NOMO-1 treated with DMSO at 0.1 percent for 48 hours (cell line): ENCODE measurements around the gene P2RX6.
"Not testable (repeated sequence)": the region's sequence is repeated elsewhere in the genome, so short reads cannot be mapped to it uniquely, and the experiment has no call there.

Experiments
- DNase-seq: peaks from one replicate; lab custom pipeline; 2025; ENCODE audit not compliant: unreplicated experiment; lab: John Stamatoyannopoulos, UW

P2RX6 gene

GRCh38 chr22:21030621-21031544 is 15.9 kb downstream of the P2RX6 start:
- no peak for DNase-seq

DNA sequence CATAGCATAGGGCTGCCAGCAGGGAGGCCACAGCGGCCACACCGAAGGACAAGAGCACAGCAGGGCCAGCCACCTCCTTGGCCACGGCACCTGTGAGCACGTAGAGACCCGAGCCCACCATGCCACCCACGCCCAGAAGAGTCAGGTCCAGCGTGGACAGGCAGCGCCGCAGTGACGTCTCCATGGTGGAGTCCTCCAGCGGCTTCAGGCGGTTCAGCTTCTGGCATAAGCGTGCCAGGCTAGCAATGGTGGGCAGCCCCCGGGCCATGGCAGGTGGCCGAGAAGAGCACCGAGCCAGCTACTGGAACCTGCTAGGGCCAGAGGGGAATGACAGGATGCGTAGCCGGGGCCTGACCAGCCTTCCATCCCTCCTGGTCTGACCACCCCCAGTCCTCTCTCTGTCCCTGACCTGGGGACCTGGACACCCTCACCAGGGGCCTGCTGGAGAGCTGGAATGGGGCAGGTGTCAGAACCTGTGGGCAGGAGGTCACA is 16.6 kb downstream of the P2RX6 start:
- no peak for DNase-seq

- DNase-seq: no peak
These were observed 17.3 kb downstream of the P2RX6 start, which contains the start of gene SLC7A4 for GRCh38 chr22:21032037-21032867. Gene SLC7A4, minus strand, starts transcription at chr22:21032561. Its CDS starts 749 bp downstream, at chr22:21031812.

DNA sequence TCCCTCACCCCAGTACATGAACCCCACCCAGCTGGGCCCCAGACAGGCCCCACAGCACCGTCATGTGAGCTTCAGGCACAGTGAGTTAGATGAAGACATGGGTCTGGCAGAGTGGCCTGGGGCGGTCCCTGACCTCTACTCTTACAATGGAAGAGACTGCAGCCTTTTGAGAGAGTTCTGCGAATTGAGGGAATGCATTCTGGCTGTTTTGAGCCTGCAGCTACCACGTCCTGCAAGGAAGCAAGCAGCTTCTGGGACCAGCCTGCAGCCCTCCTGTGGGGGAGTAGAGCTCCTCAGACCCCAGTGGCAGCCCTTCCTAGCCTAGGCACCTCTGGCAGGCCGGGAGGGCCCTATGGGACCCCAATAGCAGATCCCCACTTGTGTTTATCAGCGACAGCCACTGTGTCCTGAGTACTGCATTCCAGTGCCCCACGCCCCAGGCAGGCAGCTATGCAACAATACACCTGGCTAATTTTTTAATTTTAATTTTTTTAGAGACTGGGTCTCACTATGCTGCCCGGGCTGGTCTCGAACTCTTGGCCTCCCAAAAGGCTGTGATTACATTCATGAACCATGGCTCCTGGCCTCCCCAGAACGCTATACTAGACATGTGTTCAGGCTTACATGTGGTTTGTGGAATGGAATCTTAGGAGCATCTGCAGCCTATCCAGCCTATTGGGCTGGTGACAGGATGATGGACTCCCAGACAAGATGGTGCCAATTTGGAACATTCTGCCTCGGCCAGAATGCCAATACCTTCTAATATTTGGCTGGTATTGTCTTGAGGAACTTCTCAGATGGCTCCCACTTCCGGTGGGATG is 18.1 kb downstream of the P2RX6 start:
- no peak for DNase-seq

DNA sequence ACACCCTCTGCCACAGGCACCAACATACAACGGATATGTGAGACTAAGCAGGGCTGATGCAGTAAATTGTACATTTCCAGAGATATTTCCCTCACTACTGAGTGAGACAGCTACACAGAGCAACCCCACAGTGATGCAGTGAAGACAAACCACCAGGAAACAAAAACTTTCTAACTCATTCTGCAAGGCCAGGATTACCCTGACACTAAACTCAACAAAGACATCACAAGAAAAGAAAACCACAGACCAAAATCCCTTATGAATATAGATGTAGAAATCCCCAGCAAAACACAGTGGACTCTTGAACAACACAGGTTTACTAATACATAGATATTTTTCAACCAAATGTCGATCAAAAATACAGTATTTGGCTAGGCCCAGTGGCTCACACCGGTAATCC is 18.9 kb downstream of the P2RX6 start:
- DNase-seq: no peak

DNA sequence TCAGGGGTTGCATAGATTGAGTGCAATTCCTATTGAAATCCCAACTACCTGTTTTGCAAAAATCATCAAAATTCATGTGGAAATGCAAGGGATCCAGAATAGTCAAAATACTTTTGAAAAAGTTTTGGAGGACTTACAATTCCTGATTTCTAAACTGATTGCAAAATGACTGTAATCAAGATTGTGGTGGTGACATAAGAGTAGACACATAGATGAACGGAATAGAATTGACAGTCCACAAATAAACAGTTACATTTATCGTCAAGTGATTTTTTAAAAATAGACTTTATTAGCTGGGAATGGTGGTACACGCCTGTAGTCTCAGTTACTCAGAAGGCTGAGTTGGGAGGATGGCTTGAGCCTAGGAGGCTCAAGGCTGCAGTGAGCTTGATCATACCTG is 20.0 kb downstream of the P2RX6 start:
- DNase-seq: no peak

DNA sequence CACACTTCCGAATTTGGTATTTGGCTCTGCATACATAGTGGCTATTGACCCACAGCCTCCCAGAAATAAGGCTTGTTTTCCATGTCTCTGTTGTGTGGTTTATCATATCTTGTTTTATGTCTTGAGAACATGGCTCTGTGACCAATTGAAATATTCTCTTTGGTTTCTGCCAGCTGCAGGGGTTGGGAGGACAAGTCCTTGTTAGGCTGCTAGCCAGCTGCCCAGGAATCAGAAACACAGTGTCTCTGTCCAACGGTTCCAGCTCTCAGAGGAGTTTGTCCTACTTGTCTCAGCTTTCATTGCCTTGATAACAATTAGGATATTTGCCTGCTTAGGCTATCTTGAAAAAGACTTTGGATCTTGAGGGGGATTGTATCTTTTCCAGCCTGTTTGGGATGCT is 23.4 kb downstream of the P2RX6 start:
- no peak for DNase-seq

GRCh38 chr22:21039158-21039557 is 24.2 kb downstream of the P2RX6 start:
- not testable (repeated sequence) for DNase-seq

DNA sequence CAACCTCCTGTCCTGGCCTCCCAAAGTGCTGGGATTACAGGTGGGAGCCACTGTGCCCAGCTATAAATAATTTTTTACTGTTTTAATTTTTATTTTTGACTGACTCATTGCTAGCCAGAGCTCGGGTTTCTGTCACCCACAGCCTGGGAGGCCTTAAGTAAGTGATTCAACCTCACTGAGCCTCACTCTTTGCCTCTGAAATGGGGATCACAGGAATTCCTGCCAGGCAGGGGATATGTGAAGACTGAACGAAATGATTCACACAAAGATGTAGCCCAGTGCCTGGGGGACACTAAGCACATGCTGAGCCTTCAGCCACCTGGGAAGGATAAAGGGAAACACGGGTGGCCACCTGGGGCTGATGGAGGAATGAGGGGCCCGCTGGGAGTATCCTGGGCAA is 27.0 kb downstream of the P2RX6 start:
- DNase-seq: no peak

DNA sequence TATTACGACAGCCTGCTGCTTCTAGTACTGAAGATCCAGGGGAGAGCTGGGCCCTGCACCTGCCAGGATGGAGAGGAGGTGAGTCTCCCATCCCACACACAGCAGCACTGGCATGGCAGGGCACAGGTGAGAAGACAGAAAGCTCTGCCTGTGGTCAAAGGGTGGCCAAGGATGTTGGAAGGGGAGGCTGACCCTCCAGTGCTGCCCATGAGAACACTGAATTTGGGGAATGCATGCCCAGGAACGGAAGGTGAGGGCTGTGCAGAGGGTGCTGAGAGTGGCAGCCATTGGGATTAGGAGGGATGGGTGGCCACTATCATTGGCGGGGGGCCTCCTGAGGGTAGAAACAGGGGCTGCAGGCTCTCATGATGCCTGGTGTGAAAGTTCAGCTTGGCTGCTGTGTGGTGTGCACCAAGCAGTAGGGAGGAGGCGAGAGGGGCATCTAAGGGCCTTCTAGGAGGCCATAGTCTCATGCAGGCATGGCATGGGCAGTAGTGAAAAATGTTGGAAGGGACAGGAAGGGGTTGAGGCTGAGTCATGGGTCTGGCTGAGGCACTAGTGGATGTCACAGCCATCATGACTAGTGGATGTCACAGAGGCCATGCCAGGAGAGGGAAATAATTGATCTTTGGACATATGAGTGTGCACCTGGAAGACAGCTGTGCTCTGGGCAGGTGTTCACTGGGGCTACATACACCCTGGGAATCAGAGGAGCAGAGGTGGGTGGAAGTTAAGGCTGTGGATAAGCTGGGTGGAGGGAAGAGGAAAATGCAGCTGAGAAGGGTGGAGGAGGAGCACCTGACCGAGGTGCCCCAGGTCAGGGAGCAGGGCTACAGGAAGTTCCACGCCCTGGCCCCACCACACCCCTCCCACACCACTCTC is 28.3 kb downstream of the P2RX6 start:
- no peak for DNase-seq

DNA sequence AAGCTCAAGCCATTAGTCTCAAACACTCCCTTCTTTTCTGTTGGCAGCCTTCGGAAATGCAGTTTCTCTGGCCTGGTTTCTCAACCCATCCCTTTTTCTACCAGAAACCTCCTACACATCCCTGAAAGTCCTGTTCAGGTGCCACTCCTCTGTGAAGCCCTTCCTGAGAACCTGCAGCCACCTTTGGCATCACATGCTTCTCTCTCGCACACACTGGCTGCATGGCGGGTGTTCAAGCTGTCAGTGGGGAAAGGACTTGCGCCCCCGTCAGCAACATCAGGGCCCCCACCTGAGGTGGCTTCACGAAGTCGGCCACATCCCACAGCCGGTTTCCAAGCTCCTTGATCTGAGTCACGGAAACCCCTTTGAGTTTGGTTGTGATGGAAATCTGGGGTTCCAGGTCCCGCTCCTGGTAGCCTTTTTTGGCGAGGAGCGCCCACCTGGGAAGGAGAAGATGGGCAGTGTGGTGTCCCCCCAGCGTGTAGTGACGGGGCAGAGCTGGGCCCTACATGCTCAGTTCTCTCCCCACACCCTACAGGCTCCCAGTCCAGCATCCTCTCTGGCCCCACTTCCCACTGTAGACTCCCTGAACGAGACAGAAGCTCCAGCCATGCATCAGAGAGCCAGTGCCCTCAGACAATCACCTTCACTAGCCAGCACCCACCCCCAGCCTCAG is 29.0 kb downstream of the P2RX6 start:
- no peak for DNase-seq

GRCh38 chr22:21044931-21045584 is 30.1 kb downstream of the P2RX6 start:
- DNase-seq: no peak

GRCh38 chr22:21045585-21046294 is 30.8 kb downstream of the P2RX6 start, which contains the start of gene LRRC74B:
Gene LRRC74B, plus strand, starts transcription at chr22:21045946. Its CDS starts 41 bp downstream, at chr22:21045987.
- DNase-seq: peak; percentile 75

DNA sequence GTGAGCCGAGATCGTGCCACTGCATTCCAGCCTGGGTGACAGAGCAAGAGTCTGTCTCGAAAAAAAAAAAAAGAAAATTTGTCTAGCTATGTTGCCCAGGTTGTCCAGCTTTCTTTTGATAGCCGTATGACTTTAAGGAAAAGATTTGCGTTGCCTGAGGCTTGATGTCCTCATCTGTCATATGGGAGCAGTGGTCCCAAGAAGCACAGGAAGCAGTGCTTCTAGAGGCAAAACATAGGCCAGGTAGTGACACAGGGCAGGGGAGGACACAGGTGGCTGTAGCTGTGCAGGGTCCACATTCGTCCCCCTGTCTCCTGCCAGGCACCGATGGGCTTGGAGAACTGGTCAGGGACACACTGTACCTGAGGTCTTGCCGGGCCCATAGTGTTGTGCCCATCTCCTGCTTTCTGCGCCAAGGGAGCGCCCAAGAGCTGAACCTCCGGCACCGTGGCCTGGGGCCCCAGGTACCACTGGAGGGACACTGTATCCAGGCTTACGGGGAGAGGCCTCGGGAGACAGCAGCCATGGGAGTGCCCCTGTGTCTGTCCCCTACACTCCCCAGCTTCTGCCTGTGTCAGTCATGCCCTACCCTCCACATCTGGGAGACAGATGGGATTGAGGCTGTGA is 32.2 kb downstream of the P2RX6 start:
- DNase-seq: no peak

GRCh38 chr22:21047730-21048129 is 32.8 kb downstream of the P2RX6 start:
- no peak for DNase-seq

DNA sequence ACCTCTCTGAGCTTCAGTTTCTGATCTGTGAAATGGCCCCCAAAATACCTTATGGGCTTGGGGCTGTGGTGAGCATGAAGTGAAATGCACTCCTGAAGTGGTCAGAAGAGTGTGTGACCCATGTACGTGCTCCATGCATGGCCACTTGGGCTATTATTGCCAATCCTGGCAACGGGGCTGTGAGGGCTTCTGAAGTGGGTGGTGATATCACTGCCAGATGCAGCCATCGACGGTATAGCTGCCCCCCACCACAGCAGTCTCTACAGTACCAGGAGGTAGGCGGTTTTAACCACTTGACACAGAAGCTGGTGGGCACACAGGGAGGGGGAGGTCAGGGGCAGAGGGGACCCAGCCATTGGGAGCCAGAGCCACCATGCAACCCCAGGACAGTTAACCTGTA is 33.5 kb downstream of the P2RX6 start:
- not testable (repeated sequence) for DNase-seq

DNA sequence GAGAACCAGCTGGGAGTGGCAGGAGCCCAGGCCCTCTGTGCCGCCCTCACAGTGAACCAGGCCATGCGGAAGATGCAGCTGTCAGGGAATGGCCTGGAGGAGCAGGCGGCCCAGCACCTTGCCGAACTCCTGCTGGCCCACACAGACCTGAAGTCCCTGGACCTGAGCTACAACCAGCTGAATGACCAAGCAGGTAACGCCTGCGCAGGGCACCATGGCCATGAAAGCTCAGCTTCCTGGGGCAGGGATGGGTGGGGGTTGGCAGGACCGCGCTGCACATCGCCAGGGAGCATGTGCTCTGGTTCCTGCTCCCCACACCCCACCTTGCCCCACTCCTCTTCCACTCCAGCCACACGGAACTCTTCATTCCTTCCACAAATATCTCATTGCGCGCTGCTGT is 34.0 kb downstream of the P2RX6 start:
- DNase-seq: not testable (repeated sequence)
